Urothelium cell line (cell line): ENCODE results near the gene TCHH.

Experiments
- DNase-seq: peaks from one replicate; pipeline ENCODE4 v3.0.0; 2011; ENCODE audit warnings: low spot score, mixed read lengths
- FAIRE-seq: peaks from 2 replicates; lab custom pipeline; 2011; peaks lifted over from hg19 to GRCh38; lab: Jason Lieb, UNC

The TCHH gene

GRCh38 chr1:152067150-152067549 is 48.1 kb downstream of the TCHH start:
- DNase-seq (no peak), FAIRE-seq (no peak)

GRCh38 chr1:152061952-152062351 is 53.3 kb downstream of the TCHH start:
- no peak for FAIRE-seq
- DNase-seq: no peak
